Stimulated activated CD4-positive, alpha-beta T cell treated with anti-CD3 and anti-CD28 coated beads, Interleukin-12 subunit alpha, Interleukin-12 subunit beta, amount 100 ng/mL, for 48 hours (primary cell): ENCODE measurements around the gene KLF9.
A peak's percentile ranks its signal among the peaks of the same experiment; 100 is the strongest.

Source experiments
- DNase-seq, 3 donors: peaks; one replicate each; pipeline ENCODE4 v3.0.0-alpha.2; 2020; ENCODE audit warnings: low read depth in 2 of 3, low spot score in 1 of 3

KLF9 gene

DNA sequence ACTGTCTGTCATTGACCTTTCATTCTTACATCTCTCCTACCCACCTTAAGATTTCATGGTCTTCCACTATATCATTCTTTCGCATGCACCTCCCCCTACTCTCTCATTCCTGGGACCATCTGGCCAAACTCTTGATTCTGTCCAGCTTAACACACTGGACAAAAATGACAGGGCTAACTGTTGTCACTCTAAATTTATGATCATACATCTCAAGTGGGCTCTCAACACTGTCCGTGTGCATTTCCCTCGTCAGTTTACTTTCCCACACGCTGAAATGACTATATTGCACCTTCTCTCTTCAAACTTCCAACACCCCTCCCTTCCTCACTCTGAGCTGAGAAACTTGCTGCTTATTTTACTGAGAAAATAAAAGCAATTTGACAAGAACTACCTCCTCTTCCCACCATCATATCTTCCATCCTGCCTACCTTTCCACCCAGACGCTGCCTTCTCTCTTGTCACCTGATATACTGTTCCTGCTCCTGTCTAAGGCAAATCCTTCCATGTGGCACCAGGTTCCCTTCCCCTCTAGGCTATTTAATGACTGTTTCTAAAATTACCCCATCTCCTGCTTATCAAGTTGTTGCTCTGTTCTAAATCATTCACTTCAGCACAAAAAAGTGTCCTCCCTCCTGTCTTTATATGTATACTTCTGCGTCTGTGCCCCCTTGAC, 8.1 kb upstream of the KLF9 start:
- DNase-seq: no peak

DNA sequence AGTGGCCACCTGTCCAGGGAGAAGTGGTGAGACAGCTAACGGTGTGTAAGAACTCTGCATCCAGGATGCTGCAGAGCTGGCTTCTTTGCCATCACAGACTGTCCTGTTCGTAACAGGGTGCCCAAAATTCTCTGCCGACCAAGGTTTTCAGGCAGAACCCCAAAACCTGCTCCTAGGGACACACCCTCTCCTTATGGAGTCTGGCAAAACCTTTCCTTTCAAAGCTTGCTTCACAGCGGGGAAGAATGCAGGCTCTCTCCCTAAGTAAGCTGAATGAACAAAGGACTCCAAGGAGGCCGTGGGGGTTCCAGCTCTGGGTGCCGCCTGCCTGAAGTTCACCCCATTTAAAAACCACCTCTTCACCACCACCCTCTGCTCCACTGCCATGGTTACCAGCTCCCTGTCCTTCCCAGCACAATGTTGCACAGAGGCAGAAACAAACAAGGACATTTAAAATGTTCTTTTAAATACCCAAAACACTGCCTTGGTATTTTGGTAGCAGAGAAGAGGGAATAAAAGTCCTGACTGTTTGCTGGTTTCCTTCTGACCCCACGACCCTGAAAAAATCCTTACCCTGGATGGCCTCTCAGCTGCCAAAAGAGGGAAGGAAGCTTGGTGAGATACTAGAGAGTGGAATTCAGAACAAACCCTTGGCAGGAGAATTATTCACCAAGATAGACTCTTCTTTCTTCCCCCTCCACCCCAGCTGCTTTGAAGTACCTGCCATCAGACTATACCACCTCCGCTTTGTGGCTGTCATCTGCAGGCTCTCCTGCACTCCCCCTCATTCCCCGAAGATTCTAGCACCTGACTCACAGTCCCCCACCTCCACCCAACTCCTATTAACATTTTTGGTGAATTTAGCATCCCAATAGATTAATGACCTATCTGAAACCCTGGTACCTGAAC, 7.1 kb upstream of the KLF9 start:
- no peak for DNase-seq

DNA sequence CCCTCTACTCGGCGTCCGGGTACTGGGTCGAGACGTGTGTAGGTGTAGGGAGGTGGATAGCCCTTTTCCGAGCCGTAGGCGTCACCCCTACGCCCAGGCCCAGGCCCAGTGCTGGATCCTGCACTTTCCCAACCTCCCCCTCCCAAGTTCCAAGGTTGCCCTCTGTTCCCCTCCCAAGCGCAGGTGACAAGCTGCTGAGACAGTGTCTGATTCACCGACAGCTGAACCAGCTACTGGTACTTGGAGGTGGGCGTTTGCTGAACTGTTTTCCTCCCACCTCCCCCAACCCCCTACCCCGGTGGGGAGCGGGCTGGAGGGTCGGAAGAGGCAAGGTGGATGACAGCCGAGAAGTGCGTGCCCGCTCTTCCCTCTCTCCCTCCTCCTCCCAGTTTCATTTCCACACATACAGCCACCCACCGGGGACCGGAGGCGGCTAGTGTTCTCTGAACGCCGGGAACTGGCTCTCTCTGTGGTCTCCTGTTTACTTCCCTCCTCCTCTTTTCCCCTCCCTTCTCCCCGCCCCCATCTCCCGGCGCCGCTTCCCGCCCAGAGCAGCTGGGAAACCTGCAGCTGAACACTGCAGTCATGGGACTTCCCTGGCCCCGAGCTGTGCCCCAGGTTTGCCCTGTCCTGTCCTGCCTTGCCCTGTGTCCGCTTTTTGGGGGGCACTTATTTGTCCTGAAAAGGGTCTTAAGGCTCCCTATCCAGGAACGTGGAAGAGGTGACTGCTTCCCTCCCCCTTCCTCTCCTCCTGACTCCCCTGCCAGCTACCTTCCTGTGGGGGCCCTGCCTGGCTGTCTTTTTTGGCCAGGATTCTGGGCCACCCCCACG, 6.2 kb upstream of the KLF9 start:
- peak in 2 of 3 donors; percentile 48 to 66 for DNase-seq

DNA sequence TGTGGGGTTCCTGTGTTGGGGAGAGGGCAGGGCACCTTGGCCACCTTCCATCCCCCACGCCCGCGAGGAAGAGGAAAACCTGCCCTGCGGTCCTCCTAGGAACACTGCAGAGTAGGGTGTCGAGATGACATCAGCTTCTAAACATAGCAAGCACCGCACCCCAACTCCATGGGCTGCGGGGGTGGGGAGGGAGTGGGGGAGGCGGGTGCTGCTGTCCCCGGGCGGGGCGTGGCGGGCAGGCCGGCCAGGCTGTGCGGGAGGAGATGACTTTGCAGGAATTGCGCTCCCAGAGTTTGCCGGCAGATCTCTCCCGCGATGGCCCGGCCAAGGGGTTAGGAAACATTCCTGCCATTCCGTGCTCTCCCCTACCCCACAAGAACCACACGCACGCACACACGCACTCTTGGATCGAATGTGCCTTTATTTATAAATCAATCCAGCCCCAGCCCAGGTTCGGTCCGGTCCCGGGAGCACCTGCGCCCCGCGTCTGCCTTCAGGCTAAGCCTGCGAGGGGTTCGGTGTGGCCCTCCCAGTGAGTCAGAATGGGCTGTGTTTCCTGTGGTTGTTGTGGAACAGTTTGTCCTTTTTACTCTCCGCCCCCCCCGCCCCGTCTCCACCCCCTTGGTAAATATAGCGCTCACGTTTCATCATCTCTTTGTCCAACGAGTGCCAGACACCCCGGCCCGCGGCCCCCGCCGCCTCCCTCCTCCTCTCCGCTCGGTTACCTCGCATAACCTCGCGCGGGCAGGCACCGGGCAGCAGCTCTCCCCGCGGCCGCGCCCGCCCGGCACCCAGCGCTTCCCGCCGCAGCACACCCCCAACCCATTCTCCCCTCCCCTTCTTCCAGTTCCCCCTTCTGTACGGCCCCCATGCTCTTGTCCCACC, 5.3 kb upstream of the KLF9 start:
- DNase-seq: peak; percentile 77 to 82 (median 78)

DNA sequence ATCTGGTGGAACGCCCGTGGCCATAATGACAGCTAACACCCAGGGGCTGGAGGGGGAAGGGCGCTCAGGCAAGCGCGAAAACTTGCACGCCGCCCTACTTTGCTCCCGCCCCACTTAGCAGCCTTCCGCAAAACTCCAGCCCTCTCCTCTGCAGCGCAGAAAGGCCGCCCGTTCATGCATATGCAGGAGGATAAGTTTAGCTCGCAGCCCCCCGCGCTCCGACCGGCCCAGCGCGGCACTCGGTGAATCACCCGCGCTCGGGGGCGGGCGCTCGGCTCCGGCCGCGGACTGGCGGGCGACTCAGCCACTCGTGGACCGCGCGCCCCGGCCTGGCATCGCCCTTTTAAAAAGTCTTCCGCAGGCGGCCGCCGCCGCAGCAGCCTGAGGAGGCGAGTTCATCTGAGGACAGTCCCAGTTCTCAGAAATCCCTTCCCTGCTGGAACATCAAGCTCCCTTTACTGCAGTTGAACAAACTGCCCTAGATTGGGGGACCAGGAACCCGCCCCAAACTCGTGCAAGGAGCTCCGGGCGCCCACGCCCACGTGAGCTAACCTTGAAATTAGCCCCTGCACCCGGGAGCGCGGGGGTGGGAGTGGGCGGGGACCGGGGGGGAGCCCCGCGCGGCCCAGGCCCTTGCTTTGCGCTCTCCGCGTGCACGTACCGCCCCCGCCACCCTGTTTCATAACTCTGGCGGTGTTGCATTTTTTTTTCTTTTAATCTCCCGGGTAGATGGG, 4.5 kb upstream of the KLF9 start:
- DNase-seq: peak; percentile 69 to 80 (median 76)

DNA sequence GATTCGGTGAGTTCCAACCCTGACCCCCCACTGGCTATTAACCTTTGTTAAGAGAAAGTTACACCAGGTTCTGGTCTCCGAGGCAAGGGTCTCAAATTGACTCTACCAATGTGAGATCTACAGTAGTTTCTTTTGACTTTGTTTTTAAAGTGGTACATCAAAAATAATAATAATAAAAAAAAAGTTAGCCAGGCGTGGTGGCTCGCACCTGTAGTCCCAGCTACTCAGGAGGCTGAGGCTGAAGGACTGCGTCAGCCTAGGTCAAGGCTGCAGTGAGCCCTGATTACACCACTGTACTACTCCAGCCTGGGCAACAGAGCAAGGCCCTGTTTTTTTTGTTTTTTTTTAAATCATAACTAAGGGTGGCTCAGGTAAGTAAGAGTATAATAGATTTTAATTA, 1.0 kb upstream of the KLF9 start:
- DNase-seq: no peak

DNA sequence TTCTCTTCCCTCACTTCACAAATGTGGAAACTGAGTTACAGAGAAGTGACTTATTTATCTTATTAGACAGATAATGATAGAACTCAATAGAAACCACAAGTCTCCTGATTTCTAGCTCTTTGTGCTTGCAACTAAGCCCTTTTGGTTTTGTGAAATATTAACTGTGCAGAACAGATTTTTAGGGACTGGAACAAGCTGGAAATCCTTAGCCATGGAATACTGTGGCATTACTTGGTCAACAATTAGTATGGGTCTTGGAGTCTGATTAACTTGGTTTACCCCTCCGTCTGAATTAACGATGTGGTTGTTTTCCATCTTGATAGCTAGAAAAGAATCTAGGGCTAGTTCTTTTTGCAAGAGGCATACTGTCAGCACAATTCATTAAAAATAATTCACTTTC, 584 bp upstream of the KLF9 start:
- no peak for DNase-seq

DNA sequence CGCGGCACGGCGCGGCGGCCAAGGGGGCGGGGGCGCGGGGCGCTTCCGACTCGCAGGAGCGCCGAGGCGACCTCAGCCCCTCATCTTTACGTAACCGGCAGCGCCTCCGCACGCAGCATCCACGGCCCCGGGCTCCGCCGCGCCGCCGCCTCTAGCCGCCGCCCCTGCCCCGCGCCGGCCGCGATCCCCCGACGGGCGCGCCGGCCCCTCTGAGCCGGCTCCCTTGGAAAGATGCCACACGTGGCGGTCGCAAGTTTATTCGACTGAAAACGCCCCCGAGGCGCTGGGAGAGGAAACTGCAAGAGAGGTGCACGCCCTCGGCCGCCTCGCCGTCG, 1.0 kb downstream of the KLF9 start:
- DNase-seq: peak in 1 of 3 donors; percentile 61

DNA sequence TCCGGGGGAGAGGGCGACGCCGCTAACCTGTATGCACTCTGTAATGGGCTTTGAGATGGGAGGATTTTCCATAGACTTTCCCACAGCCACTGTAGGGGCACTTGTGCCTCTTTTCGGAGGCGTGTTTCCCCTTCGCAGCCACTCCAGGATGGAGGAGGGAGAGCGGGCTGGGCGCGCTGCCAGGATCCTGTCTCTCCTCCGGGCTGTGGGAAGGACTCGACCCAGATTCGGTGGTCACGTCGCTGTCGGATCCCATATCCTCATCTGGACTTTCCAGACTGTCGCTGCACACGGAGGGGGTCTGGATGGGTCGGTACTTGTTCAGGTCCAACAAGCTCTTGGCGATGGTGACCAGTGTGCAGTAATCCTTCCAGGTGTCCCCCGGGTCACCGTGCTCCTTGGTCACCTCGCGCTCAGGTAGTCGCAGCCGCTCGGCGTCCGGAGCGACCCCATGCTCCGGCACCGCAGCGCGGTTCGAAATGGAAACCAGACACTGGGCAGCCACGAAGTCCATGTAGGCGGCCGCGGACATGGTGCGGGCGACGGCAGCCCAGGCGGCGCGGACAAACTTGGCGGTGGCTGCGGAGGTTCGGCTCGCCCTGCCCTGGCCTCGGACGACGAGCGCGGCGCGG, 1.5 kb downstream of the KLF9 start:
- no peak for DNase-seq

DNA sequence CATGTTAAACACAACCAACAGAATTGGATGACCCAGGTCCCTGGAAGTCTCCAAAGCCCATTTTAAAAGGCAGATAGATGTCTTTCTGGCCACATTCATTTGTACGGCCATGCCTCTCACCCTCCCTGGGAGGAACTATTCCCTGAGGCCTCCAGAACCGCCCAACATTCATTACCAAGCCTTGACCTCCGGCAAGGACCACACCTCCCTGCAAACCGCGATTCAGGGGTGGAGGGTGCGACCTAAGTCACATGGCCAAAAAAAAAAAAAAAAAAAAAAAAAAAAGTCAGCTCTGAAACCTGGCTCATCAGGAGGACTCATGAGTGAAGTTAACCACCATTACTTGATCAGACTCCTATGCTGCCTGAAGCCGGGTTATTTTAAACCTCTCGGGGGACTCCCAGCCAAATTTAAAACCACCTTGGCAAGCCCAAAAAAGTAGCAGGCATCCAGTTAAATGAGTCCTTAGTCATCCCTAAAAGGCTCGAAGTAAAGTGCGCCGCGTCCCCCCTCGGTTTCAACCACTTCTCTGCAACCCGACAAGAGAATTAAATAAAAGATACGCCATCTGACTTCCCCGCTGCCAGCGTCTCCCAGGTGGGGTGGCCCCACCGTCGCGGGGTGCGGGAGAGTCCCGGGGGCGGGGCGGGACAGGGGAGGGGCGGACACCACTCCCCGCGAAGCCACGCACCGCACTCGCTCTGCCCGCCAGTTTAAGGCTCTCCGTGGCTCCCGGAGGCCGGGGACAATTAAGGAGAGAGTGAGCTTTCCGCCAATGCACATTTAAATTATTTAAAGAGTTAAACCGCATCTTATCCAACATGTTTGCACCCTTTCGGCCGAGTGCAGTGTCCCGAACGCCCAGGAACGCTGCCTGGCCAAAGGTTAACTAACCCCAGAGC, 2.3 kb downstream of the KLF9 start:
- DNase-seq: peak; percentile 56 to 69 (median 62)

DNA sequence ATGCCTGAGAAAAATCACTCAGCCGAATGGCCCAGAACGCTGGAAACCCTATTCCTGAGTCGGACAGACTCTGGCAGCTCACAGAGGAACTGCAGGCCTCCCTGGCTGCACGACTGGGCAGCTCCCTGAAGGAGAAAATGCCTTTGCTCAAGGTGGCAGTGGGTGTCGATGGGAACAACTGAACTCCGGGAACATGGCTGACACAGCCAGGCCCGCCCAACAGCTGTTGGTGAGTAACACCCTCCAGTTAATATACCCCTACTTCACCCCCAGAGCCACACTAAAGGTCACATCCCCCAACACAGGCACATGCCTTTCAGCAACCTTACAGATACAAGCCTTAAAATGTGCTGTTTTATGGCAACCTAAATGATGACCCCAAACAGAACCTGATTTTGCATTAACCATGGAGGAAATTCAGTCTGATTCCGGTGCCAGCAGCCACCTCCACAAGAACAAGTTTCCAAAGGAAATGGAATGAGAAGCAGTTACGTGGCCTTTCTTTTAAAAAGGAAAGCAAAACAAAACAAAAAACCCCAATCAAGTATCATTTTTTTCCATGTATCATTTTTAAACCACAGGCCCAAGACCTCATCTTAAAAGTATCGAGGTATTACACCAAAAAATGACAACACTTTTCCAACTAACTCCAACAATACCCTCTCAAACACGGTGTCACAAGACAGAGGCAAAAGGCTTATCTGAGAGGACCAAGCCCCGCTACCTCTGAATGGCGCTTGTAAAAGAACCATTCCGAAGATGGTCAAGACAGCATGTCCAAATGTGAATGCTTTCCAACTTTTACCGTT, 3.1 kb downstream of the KLF9 start:
- peak in 1 of 3 donors; percentile 32 for DNase-seq

DNA sequence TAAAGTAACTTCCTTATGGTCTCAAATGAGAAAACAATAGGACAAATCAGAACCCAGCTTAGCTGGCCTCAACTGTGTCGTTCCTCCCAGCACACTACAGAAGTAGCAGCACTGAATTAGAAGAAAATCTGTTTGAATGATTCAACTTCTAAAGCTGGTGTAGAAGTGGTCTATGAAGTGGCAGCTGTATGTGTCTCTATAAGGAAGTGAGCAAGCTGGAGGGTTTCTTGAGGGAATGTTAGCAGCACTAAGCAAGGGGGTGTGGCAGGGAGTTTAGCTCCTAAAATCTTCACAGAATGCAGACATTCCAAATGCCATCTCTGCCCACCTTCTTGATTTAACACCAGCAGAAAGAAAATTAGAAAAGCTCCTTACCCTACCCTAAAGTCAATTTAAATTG, 4.1 kb downstream of the KLF9 start:
- DNase-seq: no peak

DNA sequence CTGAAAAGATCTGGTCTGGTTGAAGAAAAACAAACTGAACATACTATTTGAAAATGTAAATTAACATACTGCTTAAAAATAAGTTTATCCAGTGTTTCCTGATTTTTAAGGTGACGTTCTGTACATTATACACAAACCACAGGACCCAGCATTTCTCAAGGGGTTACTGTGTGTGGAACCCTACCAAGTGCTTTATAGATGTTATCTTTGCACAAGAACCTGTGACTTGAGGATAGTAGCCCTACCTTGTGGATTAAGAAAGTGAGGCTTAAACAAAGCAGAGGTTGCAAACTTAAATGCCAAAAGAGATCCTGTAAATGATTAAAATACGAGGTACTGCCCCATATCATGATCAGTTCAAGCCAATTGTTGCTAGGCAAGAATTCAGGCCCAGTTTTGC, 4.7 kb downstream of the KLF9 start:
- no peak for DNase-seq

DNA sequence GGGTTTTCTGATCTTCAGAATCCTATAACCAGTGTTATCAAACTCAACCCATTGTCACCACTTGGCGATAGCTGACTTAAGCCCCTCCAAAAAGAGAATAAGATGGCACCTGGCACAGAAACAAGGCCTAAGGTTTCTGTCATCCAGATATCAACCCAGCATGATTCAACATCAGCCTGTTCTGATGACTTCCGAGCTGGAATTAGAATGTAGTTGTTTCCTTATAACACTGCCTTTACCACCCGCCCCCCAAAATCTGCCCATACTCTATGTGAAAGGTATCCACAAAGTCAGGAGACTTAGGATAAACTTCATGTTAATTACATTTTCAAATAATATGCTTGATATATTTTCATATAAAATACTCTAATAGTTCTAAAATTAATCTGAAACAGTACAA, 5.2 kb downstream of the KLF9 start:
- no peak for DNase-seq

DNA sequence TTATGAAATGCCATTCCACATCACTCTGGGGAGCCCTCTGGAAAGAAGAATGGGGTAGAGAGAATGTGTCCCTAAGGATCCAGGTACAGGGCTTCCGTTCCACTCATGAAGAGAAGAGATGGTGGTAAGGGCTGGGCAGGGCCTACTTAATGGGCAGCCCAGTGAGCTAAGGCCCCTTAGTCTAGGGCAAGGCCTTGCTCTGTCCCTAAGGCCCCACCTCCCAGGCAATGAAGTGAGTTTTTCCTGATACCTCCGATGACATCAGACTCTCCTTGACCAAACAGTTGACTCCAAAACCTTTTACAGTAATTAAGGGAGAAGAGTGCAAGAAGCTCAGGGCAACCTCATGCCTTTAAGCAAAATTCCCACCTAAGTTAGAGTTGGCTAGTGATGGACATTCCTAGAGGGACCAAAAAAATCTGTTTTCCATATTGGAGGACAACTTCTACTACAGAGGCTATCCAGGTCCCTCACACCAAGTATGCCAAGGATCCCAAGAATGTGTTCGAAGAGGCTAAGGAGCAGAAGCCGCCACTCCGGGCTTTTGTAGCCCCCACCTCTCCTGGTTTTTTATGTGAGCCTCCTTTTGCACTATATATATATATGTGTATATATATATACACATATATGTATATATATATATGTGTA, 5.9 kb downstream of the KLF9 start:
- DNase-seq: no peak

DNA sequence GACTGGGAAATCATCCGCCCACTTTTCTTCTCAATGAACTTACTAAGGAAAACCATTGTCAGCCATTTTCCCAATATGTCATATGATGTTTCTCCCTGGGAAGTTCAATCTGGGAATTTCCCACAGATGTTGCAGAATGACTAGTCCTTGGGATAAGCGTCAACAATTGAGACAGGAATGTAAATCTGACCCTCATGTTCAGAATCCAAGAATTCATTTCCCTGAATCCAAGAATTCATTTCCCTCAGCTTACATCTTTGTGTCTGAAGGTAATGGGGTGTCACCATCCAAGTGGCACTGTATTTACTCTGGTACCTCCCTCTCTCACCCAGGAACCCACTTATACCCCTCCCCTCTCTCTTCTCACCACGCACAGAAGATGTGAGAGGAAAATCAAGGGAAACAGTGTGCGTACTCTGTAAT, 7.4 kb downstream of the KLF9 start:
- DNase-seq: no peak

DNA sequence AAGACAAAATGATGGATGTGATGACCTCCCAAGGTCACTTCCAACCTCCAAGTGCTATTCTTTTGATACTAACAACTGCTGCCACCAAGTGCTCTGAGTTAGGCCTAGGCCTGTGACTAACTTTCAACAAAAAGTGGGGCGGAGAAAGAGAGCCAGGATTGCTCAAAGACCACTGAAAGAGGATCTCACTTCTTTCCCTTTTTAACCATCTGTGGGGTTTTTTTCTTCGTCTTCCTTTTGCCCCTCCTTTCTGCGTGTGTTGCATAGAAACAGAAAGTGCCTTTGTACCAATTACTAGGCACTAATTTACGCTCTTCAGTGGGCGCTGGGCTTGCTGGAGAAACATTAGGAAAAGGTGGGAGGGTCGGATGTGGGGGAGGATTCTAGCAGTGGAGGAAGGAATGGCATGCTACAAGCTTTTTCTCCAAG, 8.0 kb downstream of the KLF9 start:
- peak in 1 of 3 donors; percentile 42 for DNase-seq
